ENCODE results near the gene RASAL1.

- TF ChIP-seq CTCF (optimal IDR thresholded peaks at IDR 0.05 in 1 of 3, IDR thresholded peaks at IDR 0.05 in 1 of 3, conservative IDR thresholded peaks at IDR 0.05 in 1 of 3; ENCODE audit: extremely low read depth in 1 of 3, insufficient read depth in 2 of 3, low read length in 3 of 3) (no peak), EZH2 (IDR thresholded peaks at IDR 0.05; ENCODE audit: low read length) (no peak)
Measured at GRCh38 chr12:113072136-113072535, 63.4 kb downstream of the RASAL1 start.

Measured in keratinocyte (primary cell).